KBM-7 (cell line): Measurements from ENCODE around the gene TAF12.
A peak's percentile ranks its signal among the peaks of the same experiment; 100 is the strongest.
"Not testable (repeated sequence)": the region's sequence is repeated elsewhere in the genome, so short reads cannot be mapped to it uniquely, and the experiment has no call there.

Experiments
- DNase-seq: peaks from one replicate; pipeline ENCODE4 v3.0.0-alpha.2; 2015
- in situ Hi-C: fragments of 300-500 bp; cut with MboI; formaldehyde crosslinking; loops from 2 replicates; pipeline ENCODE4 v1.14.3; 2020; ENCODE audit warnings: low sequenced_read_pairs, low pct_unique_long_range_greater_than_20kb, mixed read lengths

TAF12 gene

DNA sequence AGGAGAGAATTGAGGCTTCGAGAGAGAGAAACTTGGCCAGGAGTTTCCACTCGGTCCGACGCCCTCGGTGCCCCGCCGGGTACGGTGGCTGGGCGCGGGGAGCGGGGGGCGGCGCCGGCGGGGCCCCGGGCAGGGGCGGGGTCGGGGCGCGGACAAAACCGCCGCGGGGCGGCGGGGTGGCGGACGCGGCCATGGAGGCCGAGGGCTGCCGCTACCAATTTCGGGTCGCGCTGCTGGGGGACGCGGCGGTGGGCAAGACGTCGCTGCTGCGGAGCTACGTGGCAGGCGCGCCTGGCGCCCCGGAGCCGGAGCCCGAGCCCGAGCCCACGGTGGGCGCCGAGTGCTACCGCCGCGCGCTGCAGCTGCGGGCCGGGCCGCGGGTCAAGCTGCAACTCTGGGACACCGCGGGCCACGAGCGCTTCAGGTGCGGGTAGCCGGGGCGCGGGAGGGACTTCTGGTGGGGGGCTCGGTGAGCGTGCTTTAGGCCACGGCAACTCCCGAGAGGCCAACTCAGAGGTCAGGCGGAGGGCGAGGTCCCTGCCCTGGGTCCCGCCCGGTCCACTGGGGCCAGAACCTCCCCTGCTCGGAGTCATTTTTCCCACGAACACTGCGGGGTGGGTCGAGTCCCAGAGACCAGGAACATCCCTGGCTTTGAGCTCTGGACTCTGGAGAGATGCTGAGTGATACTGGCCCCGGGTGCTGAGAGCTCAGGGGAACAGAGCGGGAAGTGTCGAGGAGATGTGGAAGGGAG is 50.4 kb downstream of the TAF12 start:
- DNase-seq, result peak; percentile 9
- in situ Hi-C loops, result no loop called here

DNA sequence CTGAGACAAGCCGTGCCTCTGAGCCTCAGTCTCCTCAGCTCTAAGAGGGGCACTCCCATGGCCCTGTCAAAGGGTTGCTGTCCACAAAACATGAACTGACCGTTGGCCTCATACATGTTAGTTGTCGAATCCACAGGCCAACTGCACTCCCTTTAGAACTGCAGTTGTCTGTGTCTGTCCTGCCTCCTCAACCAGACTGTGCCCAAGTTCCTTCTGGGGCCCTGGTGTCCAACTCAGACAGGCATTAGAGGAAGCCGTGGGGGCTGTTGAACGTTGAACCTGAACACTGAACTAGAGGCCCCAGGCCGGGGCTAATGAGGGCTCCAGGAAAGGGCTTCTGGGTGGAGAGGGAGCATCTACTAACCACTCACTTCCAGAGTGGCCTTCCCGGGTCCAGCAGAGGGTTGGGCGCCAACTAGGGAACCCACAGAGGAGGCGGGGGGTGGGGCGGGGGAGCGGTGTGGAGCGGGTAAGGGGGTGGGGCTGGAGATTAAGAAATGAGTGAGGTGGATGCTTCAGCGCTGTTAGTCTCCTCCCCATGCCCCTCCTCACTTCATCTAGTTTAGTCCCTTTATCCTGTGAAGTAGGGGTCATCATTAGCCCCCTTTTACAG is 51.1 kb downstream of the TAF12 start, which contains the start of gene RAB42:
Gene RAB42, plus strand, starts transcription at position 558 of the 613 bp plus-strand sequence. CDS start 247 bp downstream, outside the sequence.
- DNase-seq, result peak; percentile 39
- in situ Hi-C loops, result no loop called here

- in situ Hi-C loops, DNase-seq: not testable (repeated sequence)
Measured at GRCh38 chr1:28586585-28587391, 56.1 kb downstream of the TAF12 start.

GRCh38 chr1:28582248-28582615 is 60.6 kb downstream of the TAF12 start:
- no peak for DNase-seq

DNA sequence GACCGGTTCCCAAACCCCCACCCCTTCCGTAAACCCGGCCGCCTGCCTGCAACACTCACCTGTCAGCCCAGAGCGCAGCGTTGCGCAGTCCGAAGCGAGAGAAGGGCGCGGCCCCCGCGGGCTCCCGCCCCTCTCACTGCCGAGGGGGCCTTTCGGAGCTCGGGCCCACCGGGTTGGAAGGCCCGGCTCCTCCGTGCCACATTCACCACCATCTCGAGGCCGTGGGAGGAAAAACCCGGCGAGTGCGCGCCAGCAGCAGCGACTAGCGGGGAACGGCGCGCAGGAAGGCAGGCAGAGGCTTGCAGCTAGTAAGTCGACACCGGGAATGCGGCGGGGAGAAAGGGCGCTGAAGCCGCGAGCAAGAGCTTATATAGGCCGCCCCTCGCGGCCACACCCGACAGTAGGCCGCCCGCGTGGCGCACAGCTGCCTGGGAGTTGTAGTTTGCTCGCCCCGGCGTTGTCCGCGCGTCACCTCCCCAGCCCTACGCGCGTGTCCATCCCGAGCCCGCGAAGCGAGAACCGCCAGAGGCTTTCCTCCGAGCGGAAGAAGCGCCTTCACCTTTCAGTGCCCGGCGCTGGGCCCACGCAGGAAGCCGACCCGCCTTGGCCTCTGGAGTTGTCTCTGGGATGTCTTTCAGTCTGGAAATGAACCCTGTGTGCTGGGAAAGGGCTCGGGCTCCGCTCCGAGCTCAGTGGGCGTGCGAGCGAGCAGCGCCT is 61.2 kb downstream of the TAF12 start:
- in situ Hi-C loops, result no loop called here
- peak; percentile 98 for DNase-seq

More at GRCh38 chr1:28582248-28582615, 60.6 kb downstream of the TAF12 start:
- in situ Hi-C loops, result no loop called here

- DNase-seq, result peak; percentile 66
- in situ Hi-C loops, result no loop called here
Measured at GRCh38 chr1:28580722-28581530, 61.9 kb downstream of the TAF12 start.

GRCh38 chr1:28579401-28579800 is 63.5 kb downstream of the TAF12 start:
- DNase-seq, result peak; percentile 8
- in situ Hi-C loops, result no loop called here

GRCh38 chr1:28578696-28579218 is 64.1 kb downstream of the TAF12 start:
- in situ Hi-C loops, result no loop called here
- no peak for DNase-seq

GRCh38 chr1:28577738-28578536 is 64.9 kb downstream of the TAF12 start:
- DNase-seq, result peak; percentile 23
- in situ Hi-C loops, result no loop called here

DNA sequence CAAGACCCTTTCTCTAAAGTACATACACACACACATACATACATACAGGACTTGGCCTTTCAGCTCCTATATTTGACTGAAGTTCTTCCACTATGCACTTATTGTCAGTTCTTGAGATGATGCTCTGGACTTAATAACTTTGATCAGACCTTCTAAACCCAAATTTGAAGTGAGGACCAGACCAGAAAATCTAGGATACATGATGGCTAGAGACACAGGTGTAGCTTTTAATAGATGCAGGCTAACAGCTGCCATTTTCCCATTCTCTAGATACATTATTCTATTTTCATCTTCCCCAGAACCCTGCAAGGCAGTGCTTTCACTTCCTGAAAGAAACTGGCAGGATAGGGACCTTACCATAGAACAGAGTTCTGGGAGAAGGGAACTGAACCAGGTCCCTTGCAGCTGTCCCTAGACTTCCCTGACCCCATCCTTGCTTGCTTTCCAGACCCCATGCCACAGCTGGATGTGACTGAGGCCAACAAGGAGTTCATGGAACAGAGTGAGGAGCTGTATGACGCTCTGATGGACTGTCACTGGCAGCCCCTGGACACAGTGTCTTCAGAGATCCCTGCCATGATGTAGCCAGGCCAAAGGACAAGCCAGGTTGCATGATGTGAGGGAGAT is 65.7 kb downstream of the TAF12 start:
- in situ Hi-C loops, result no loop called here
- DNase-seq, result peak; percentile 49

- in situ Hi-C loops, result no loop called here
- DNase-seq, result no peak
Measured at GRCh38 chr1:28573564-28573963, 69.3 kb downstream of the TAF12 start.

GRCh38 chr1:28572891-28573290 is 70.0 kb downstream of the TAF12 start:
- DNase-seq, in situ Hi-C loops: not testable (repeated sequence)

DNA sequence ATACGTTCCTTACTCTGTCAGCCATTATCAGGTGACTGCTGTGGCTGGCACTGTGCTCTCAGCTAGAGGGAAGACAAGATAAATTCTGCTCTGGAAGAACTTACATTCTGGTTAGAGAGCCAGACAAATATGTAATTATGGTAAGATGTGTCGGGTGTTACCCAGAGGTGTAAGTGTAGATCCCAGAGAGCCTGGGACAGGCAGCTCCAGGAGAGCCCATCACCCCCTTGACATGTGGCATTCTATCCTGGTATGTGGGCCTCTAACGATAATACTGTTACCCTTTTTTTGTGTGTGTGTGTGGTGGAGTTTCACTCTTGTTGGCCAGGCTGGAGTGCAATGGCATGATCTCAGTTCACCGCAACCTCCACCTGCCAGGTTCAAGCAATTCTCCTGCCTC is 71.0 kb downstream of the TAF12 start:
- in situ Hi-C loops, result no loop called here
- no peak for DNase-seq

- in situ Hi-C loops, result no loop called here
- DNase-seq, result no peak
Measured at GRCh38 chr1:28566931-28567330, 75.9 kb downstream of the TAF12 start.

- in situ Hi-C loops, result no loop called here
- no peak for DNase-seq
Measured at GRCh38 chr1:28565726-28566125, 77.1 kb downstream of the TAF12 start.

DNA sequence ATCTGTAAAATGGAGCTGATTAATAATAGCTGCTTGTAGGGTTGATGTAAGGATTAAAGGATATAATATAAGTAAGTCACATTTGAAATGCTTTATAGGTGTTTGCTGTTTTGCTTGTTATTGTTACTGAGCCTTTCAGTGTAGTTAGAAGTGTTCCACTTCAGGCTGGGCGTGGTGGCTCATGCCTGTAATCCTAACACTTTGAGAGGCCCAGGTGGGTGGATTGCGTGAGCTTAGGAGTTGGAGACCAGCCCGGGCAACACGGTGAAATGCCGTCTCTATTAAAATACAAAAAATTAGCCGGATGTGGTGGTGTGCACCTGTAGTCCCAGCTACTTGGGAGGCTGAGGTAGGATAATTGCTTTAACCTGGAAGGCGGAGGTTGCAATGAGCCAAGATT is 77.8 kb downstream of the TAF12 start:
- in situ Hi-C loops, result no loop called here
- DNase-seq, result no peak

DNA sequence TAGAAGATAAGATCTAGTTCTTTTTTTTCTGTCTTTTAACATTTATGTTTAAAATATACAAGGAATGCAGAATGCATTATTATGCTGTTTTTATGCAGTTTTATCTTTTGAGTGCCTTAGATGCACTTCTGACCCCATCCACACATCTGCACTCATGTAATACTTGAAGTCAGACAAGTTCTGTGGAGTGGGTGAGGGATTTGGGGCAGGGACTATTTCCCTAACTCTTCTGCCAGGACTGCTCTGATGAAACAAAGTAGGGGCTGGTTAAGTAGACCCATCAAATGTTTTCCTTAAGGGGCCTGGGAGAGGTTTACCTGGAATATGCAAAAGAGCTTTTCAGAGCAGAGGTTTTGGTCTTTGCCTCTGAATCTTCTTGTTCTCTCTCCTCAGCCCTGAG is 78.6 kb downstream of the TAF12 start:
- no peak for DNase-seq
- in situ Hi-C loops, result no loop called here
